GM23248 (cell line): ENCODE data around the gene SRPK2.

Source experiments
- EZH2 ChIP-seq: fragments of 200-600 bp; sonication (generic); IDR thresholded peaks from 2 replicates; pipeline ENCODE4 v1.6.1; 2018; ENCODE audit warnings: antibody characterized with exemption, mild to moderate bottlenecking; ENCODE audit not compliant: insufficient read depth, poor library complexity, severe bottlenecking
- EZH2phosphoT487 ChIP-seq: fragments of 200-600 bp; sonication (generic); IDR thresholded peaks from 2 replicates; pipeline ENCODE4 v1.6.1; 2018; ENCODE audit warnings: antibody characterized with exemption, moderate library complexity, mild to moderate bottlenecking, low read depth; ENCODE audit not compliant: insufficient read depth

DNA sequence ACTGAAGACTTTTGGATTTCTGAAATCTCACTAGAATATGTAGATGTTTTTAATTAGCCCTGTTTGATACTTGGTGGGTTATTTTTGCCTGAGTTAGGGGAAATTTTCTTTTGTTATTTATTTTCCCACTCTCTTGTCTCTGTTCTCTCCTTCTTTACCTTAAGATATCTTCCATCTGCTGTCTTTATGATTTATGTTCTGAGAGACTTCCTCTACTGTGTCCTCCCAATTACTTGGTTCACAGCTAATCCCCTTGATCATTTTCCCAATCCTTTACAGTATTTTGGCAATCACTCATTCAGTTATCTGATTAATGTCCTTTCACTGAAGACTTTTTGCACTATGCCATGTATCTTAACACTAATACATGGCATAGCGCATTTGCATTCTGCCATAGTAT, 49.5 kb upstream of the SRPK2 start:
- TF ChIP-seq EZH2 (no peak), EZH2phosphoT487 (no peak)
